ENCODE measurements around the gene RAET1E.
A peak's percentile ranks its signal among the peaks of the same experiment; 100 is the strongest.
"Not testable (repeated sequence)": the region's sequence is repeated elsewhere in the genome, so short reads cannot be mapped to it uniquely, and the experiment has no call there.

Gene RAET1E

GRCh38 chr6:149856256-149856994 lies 41.5 kb downstream of the RAET1E start:
- DNase-seq (ENCODE audit: low read depth) = no peak
- TF ChIP-seq CTCF (conservative IDR thresholded peaks at IDR 0.05; ENCODE audit: low read depth, low read length) = no peak
- H3K4me3 ChIP-seq (ENCODE audit: low read length) = no peak overlapping the region

GRCh38 chr6:149855741-149856140 lies 42.2 kb downstream of the RAET1E start:
- no peak for TF ChIP-seq CTCF (conservative IDR thresholded peaks at IDR 0.05; ENCODE audit: low read depth, low read length)
- H3K4me3 ChIP-seq (ENCODE audit: low read length) = peak overlapping the region; percentile 5
- no peak for DNase-seq (ENCODE audit: low read depth)

GRCh38 chr6:149855040-149855654 lies 42.8 kb downstream of the RAET1E start:
- peak overlapping the region; percentile 5 for H3K4me3 ChIP-seq (ENCODE audit: low read length)
- TF ChIP-seq CTCF (conservative IDR thresholded peaks at IDR 0.05; ENCODE audit: low read depth, low read length) = no peak
- DNase-seq (ENCODE audit: low read depth) = peak; percentile 80

- no peak for DNase-seq (ENCODE audit: low read depth)
- TF ChIP-seq CTCF (conservative IDR thresholded peaks at IDR 0.05; ENCODE audit: low read depth, low read length) = no peak
- no peak overlapping the region for H3K4me3 ChIP-seq (ENCODE audit: low read length)
Observed at GRCh38 chr6:149854532-149854931, 43.4 kb downstream of the RAET1E start.

GRCh38 chr6:149854017-149854416 lies 43.9 kb downstream of the RAET1E start:
- not testable (repeated sequence) for DNase-seq (ENCODE audit: low read depth); H3K4me3 ChIP-seq (ENCODE audit: low read length)

- DNase-seq (ENCODE audit: low read depth) = no peak
- no peak overlapping the region for H3K4me3 ChIP-seq (ENCODE audit: low read length)
- no peak for TF ChIP-seq CTCF (conservative IDR thresholded peaks at IDR 0.05; ENCODE audit: low read depth, low read length)
Observed at GRCh38 chr6:149852881-149853280, 45.0 kb downstream of the RAET1E start.

GRCh38 chr6:149852180-149852579 lies 45.7 kb downstream of the RAET1E start:
- DNase-seq (ENCODE audit: low read depth) = no peak
- no peak for TF ChIP-seq CTCF (conservative IDR thresholded peaks at IDR 0.05; ENCODE audit: low read depth, low read length)
- no peak overlapping the region for H3K4me3 ChIP-seq (ENCODE audit: low read length)

Data from retinal pigment epithelial cell (primary cell).